Measurements from ENCODE around the gene NAIF1. TPM values are rescaled to one million over a fixed set of nuclear protein-coding genes. Genes with fewer than 3 reads are reported as not detected.

The NAIF1 gene
- total and polyA plus RNA-seq, 10 of the 15 experiments (the other 5 are each of a cell fraction or from before 2014, with no cell fraction given), result 2.4 to 14.2 (median 7.1) TPM

DNA sequence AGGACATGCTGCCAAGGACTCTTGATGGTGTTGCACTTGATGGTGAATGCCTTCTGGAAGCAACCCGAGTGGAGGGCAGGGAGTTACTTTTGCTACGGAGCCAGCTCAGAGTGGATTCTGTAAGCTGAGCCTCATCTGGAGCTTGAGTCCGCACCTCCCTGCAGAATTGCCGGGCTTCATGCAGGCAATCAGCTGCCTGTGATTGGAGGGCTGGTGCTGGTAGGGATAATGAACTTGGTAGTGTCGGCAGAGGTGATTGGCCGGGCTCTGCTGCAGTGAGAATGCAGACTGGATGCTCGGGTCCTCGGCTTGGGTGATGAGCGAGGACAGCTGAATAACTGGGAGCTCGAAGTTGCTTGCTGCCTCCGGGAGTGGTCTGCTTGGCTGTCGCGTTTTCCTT is 24.0 kb upstream of the NAIF1 start (continued):
- TF ChIP-seq SUZ12 (IDR thresholded peaks at IDR 0.05; ENCODE audit: unreplicated experiment) (no peak), STAT3 (IDR thresholded peaks at IDR 0.05; ENCODE audit: low read depth, low read length) (no peak), GABPA (IDR thresholded peaks at IDR 0.05; ENCODE audit: low read depth) (no peak), TCF3 (IDR thresholded peaks at IDR 0.05; ENCODE audit: borderline replicate concordance, insufficient read depth, low read depth, low read length) (no peak), SREBF2 (IDR thresholded peaks at IDR 0.05; ENCODE audit: low read length) (no peak), POLR2AphosphoS5 (IDR thresholded peaks at IDR 0.05; ENCODE audit: low read length) (no peak), TBL1XR1 (IDR thresholded peaks at IDR 0.05; ENCODE audit: low read depth, low read length) (no peak), SIX5 (IDR thresholded peaks at IDR 0.05; ENCODE audit: low read depth, low read length, severe bottlenecking) (no peak)

DNA sequence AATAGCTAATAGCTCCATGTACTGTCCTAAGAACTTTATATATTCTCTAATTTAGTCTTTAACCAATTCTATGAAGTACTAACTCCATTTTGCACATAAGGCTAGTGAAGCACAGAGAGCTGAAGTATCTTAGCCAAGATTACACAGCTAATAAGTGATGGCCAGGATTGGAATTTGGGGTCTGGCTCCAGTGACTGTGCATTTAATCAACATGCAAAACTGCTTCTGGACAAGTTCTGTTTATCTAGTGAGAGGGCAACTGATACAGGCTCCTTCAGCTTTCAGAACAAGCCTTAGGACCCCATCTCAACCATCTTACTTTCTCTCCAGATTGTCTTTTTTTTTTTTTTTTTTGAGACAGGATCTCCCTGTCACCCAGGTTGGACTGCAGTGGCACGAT is 22.2 kb upstream of the NAIF1 start:
- BruUV-seq (replicated peaks), result no TSS peak
- Histone ChIP-seq H2AFZ (ENCODE audit: control insufficient read depth, low read depth, low read length) (no peak overlapping the region), H3K9me3 (replicated peaks; ENCODE audit: control insufficient read depth, insufficient read depth, low read length) (no peaks in the 10 kb centered on the region), H3K4me1 (ENCODE audit: control insufficient read depth, insufficient read depth, low read length) (peaks cover 15% of the 10 kb centered on the region), H3K36me3 (ENCODE audit: control insufficient read depth in 2 of 2, insufficient read depth in 2 of 2, low read length in 1 of 2) (peaks cover 0 to 8% of the 10 kb centered on the region in 2 experiments; a peak in 2 of 4 replicates), H3K4me2 (ENCODE audit: control insufficient read depth, insufficient read depth) (no peak overlapping the region), H3K27me3 (replicated peaks in 1 of 2; ENCODE audit: control insufficient read depth in 2 of 2, insufficient read depth in 2 of 2, low read length in 1 of 2) (no peaks in the 10 kb centered on the region), H3K79me2 (ENCODE audit: control insufficient read depth, insufficient read depth, low read length) (peaks cover 19% of the 10 kb centered on the region), H3K4me3 (no peak overlapping the region), H4K20me1 (ENCODE audit: control insufficient read depth, insufficient read depth) (no peaks in the 10 kb centered on the region), H3K9ac (ENCODE audit: control insufficient read depth, insufficient read depth, low read length) (no peak overlapping the region), H3K27ac (ENCODE audit: control insufficient read depth, insufficient read depth) (no peak overlapping the region)
- WGBS (ENCODE audit: insufficient coverage, insufficient replicate concordance, low lambda C conversion rate, missing lambda C conversion rate), result no CpG with 5 or more reads among the region's 1 CpG
- POLR2A ChIA-PET, result interaction anchor here (1.0 to 1.3 kb wide), 2 partner anchors 9 to 14 kb away, joined by 3 to 4 read pairs; no protein-coding TSS in a partner anchor
- intact Hi-C loops (cut with micrococcal nuclease; ENCODE audit: unreplicated experiment), result no loop called here
- DNase-seq (ENCODE audit: low read depth, low spot score) (no peak), FAIRE-seq (no peak), ATAC-seq (no peak)
- RAD21 ChIA-PET (ENCODE audit: unreplicated experiment), result no interaction called here
- in situ Hi-C loops (cut with MboI), result no loop called here
- CTCF ChIA-PET, result interaction anchor here (0.6 to 2.6 kb wide), 4 partner anchors 28 to 522 kb away, joined by 3 to 19 read pairs (median 4); no protein-coding TSS in a partner anchor
- TF ChIP-seq PML (IDR thresholded peaks at IDR 0.05; ENCODE audit: low read length) (no peak), RB1 (IDR thresholded peaks at IDR 0.05; ENCODE audit: borderline replicate concordance) (no peak), E2F4 (IDR thresholded peaks at IDR 0.05; ENCODE audit: low read depth, low read length) (no peak), YY1 (IDR thresholded peaks at IDR 0.05; ENCODE audit: low read depth, low read length) (no peak)
- TF ChIP-seq, protein P1, sequence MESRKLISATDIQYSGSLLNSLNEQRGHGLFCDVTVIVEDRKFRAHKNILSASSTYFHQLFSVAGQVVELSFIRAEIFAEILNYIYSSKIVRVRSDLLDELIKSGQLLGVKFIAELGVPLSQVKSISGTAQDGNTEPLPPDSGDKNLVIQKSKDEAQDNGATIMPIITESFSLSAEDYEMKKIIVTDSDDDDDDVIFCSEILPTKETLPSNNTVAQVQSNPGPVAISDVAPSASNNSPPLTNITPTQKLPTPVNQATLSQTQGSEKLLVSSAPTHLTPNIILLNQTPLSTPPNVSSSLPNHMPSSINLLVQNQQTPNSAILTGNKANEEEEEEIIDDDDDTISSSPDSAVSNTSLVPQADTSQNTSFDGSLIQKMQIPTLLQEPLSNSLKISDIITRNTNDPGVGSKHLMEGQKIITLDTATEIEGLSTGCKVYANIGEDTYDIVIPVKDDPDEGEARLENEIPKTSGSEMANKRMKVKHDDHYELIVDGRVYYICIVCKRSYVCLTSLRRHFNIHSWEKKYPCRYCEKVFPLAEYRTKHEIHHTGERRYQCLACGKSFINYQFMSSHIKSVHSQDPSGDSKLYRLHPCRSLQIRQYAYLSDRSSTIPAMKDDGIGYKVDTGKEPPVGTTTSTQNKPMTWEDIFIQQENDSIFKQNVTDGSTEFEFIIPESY (IDR thresholded peaks at IDR 0.05), result no peak
- SMC1A ChIA-PET (ENCODE audit: uncharacterized antibody, unreplicated experiment), result interaction anchor here (1.4 kb wide), 1 partner anchor 17 kb away, joined by 4 read pairs; no protein-coding TSS in a partner anchor
